ENCODE measurements around the gene ADAMTS8.

Gene ADAMTS8

DNA sequence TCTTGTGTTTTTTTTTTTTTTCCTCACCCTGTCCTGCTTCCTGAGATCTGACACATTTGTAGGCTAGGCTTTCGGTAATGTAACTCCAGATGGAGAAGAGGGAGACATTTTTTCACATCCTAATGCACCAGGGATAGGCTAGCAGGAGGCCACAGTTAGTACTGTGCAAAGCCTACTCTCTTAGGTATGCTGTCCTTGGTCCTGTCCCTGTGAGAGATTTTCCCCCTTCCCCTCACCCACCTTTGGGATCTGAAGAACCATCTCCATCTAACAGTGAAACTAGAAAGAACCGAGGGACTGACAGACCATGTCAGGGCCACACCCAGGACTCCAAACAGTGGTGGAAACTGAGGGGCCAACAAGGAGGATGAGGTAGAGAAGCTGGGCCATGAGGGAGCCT lies 29.2 kb downstream of the ADAMTS8 start:
- DNase-seq (ENCODE audit: low read depth in 2 of 2) = no peak

DNA sequence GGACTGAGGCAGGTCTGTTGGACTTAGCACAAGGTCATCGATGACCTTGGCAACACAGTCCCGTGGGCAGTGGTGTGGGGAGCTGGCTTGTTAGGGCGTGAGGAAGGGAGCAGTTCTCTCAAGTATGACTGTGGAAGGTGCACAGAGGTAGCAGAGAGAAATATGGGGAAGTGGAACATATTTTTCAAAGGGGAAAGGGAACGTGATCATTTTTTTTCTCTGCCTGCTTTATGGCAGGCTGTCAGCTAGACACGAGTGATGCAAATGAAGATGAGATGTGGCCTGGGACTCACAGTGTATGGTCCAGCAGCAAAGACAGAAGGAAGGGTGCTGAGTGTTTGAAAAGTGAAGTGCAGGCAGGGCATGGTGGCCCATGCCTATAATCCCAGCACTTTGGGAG lies 30.6 kb downstream of the ADAMTS8 start:
- no peak for DNase-seq (ENCODE audit: low read depth in 2 of 2)

DNA sequence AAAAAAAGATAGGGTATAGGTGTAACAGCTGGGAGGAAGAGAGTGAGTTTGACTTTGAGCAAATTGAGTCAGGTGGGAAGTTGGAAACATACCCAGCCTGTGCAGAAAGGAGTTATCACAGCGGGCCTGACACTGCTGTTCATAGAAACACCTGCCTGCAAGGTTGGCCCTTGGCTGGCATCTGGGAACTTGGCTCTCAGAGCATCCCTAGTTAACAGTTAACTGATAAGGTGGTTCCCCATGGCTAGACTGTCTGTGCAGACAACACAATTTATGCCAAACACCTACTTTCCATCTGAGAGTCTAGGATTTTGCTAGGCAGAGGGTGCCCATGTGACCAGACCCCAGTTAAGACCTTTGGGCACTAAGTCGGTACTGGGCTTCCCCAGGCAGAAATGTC lies 31.4 kb downstream of the ADAMTS8 start:
- no peak for DNase-seq (ENCODE audit: low read depth in 2 of 2)

DNA sequence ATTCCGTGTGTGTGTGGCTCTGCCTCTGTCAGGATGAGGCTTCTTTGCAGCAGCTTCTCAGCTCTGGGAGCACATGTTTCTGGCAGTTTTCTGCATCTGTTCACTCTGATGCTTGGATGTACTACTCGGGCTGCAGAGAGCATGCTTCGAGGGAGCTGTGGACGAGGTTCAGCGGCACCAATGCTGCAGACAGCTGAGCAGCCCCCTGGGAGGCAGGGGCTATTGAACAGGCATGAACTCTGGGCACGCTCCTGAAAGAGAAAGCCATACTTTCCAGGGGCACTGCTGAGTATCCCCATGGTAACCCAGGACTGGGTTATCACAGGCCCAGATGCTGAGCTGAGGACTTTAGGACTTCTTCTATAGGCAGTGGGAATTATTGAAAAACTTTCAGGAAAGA lies 33.8 kb downstream of the ADAMTS8 start:
- no peak for DNase-seq (ENCODE audit: low read depth in 2 of 2)

DNA sequence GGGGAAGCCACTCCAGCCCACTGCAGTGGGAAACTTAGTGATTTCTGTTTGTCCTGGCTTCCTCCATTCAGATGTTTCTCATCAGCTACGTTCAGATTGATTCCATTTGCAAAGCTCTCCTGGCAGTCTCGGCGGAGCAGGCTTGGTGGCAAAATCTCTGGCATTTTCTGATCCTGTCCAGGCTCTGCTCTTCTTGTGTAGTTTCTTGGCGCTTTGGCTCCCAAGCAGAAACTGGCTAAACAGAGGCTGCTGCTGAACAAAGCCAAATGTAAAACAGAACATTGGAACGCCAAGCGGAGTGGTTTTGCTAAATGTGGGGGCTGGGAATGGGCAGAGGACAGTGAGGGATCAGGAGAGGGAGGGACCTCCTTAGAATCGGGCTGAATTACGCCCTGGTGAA lies 36.7 kb downstream of the ADAMTS8 start:
- no peak for DNase-seq (ENCODE audit: low read depth in 2 of 2)

DNA sequence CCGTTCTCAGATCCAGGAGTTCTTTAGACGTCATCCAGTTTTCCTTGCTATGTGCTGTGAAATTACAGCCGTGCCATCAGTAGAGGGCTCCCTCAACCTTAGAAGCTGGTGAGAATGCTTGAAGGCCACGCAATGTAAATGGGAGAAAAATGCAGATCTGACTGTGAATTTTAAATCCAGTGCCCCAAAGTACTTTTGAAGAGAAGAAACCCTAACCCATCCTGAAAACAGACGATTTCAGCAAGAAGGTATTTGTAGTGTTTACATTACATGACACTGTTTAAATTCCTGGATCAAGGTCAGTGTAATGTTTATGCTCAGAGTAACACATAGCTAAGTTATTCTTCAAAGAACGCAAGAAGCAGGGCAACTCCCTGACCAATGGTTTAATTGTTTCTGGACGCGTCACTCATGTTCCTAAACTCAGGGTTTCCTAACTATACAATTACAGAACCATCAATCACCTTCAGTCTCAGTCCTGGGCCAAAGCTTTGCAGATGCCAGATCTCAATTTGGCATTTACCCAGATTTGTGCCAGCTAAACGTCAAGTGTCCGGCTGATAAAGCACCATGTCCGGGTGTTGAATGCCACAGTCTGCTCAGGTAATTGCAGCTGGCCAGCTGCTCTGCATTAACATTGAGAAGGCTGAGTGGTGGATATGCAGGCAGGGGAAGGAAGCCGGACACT lies 38.2 kb downstream of the ADAMTS8 start:
- peak in 1 of 2 experiments; percentile 40 for DNase-seq (ENCODE audit: low read depth in 2 of 2)

DNA sequence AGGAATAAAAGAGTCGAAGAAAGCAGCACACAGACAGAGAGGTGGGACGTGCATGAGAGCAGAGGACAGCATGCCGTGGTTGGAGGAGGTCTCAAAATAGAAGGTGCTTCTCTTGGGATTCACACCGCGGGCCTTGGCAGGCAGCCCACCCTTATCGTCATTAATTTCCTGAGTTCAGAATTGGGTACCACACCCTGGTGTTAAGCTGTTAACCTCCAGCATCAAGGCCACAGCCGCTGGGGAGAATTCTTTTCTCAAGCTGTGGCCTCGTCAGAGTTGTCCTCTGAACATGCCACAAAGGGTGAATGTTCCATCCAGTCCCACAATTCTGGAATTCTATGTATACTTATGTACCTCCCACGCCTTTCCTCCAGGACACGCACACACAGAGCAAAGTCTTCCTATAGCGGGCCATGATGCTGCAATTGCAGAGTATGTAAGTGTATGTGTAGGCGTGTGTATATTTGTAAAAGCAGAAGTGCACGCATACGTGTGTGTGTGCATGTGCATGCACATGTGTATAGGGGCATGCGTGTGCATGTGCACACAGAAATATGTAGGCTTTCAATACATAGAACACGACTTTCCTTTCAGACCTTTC lies 39.0 kb downstream of the ADAMTS8 start:
- no peak for DNase-seq (ENCODE audit: low read depth in 2 of 2)

DNA sequence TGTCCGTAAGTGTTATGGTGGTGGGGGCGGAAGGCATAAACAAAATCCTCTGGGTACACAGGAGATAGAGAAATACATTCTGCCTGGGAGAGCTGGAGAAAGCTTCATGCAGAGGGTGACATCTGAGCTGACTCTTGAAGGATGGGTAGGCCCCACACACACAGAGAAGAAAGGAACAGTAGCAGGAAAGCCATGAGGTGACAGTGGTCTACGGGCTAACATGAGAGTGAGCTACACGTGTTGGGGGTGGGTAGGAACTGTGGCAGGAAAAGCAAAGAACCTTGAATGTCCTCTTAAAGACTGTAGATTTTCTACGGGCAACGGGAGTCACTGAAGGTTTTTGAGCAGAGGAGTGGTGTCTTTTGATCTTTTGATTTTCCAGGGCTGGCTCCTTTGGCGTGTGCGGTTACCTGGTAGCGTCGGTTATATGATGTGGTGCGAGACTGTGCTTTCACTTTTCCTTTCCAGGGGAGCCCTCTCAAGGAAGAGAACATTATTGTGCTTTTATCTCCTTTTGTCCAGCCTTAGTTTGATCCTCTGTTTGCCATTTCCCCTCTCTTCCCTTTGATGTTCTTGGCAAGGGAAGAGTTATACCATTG lies 39.7 kb downstream of the ADAMTS8 start:
- DNase-seq (ENCODE audit: low read depth in 2 of 2) = no peak

DNA sequence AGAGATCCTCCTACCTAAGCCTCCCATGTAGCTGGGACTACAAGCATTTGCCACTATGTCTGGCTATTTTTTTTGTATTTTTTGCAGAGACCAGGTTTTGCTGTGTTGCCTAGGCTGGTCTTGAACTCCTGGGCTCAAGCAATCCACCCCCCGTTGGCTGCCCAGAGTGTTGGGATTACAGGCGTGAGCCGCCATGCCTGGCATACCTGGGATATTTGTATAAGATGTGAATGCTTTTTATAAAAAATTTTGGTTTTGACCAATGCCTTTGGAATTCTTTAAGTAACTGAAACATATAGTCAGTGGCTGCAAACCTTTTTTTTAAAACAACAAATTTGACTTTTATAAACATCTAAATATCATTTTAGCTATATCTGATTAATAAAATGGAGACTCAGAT lies 42.4 kb downstream of the ADAMTS8 start:
- DNase-seq (ENCODE audit: low read depth in 2 of 2) = no peak

DNA sequence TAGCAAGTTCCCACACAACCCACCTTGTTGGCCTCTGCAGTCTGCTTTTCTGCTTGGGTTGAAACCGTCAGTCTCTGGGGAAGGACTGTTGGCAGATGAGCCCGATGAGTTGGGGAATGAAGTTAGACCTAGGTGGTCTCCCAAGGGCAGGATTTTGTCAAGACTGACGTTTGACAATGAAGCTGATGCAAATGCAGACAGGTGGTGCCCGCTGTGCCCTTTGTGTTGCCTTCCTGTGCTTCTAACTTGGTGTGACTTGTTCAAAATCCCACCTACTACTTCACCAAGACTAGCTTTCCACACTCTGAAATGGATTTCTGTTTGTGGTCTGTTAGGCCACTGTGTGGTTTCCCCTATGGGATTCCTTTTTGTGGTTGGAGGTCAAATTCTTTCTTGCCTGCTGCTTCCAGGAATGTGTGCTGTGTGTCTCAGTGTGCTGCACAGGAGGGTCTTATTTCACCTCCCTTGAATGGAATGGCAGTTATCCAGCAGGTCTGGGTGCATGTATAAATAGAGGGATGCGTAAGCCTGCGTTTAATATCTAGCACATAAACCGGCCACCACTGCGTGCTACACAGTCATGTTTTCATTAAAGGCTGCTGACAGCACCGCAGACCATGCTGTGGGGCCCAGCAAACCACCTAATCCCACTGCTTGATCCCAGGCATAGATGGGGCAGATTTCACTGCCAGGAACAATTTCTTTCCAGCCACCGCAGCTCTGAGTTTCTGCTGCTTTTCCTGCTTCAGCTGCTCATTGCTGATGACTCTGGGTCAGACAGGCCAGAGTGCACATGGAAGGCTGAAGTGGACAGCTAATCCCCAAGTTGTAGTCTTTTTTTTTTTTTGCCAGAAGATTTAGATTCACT lies 44.8 kb downstream of the ADAMTS8 start:
- peak; percentile 100 for DNase-seq (ENCODE audit: low read depth in 2 of 2)

DNA sequence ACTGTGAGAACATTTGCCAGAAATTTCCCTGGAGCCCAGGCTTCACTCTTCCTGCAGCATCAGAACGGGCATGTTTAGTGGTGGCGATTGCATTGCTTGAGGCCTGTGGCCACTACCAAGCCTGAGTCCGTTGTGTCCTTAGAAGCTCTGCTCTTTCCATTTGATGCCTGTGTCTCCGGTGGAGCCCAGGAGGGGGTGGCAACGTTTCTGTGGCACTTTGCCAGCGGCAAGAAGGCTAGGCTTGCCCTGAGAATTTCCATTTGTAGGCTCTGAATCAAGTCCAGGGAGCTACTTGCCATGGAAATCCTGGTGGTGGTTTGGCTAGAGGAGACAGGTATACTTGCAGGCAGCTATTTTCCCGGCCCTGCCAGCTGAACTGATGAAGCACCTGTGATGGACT lies 47.1 kb downstream of the ADAMTS8 start:
- no peak for DNase-seq (ENCODE audit: low read depth in 2 of 2)

DNA sequence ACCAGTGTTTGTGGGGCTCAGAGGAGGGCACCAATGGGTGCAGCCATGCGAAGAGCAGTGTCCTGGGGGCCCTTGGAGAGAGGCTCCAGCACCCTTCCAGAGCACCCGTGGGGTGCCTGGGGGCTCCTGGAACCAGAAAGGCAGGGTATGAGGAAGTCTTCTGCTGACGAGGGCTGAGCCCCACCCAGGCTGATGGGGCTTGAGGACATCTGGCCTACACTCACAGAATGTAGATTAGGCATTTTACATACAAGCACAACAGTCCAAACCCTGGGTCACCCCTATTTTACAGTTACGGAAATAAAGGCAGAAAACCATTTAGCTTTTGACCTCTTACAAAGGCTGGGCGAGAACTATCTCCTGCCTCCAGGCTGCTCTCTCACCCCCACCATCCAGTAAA lies 47.6 kb downstream of the ADAMTS8 start:
- no peak for DNase-seq (ENCODE audit: low read depth in 2 of 2)

DNA sequence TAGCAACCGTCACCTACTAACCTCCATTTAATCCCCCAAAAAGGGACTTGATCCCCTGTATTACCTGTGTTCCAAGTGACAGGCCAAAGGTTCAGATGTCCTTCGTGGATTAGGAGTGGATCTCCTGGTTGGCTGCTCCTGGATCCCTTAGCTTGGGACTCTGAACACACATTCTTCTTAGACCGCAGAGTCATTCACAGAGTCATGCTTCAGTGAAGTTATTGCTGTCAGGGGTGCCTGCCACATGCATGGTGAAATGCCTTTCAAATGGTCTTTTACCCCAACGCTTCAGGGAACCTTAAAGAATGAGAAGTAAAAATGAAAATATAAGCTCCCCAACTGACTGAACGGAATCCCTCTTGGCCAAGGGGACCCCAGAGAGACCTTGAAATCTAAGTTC lies 49.1 kb downstream of the ADAMTS8 start:
- DNase-seq (ENCODE audit: low read depth in 2 of 2) = no peak

DNA sequence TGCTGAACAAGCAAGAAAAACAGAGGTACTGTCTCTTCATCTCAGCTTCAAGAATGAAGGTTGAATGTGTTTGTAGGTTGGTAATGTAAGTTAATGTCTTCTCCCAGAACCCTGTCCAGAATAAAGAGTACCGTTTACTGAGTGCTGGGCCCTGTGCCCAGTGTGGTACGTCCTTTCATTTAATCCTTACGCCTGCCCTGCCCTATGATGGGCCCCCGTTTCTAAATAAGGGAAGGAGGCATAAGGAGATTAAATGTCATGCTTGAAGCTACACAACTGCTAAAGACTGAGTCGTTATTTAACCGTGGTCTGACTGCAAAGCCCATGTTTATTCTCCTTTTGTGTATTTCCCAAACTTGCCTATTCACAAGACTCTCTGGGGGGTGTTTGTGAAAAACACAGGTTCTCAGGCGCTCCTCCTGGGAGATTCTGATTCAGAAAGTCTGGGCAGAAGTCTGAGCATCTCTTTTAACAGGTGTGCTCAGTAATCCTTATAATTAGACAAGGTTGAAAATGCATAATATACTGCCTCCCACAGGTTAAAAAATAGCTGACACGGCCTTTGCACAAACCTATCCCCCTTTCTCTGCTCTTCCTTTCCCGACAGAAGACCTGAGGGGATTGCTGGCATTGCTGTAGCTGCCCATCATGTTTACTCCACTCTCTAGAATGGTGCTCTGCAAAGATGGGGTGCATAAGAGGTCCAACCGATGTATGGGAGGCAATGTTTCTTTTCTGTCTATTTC lies 57.4 kb downstream of the ADAMTS8 start:
- no peak for DNase-seq (ENCODE audit: low read depth in 2 of 2)

DNA sequence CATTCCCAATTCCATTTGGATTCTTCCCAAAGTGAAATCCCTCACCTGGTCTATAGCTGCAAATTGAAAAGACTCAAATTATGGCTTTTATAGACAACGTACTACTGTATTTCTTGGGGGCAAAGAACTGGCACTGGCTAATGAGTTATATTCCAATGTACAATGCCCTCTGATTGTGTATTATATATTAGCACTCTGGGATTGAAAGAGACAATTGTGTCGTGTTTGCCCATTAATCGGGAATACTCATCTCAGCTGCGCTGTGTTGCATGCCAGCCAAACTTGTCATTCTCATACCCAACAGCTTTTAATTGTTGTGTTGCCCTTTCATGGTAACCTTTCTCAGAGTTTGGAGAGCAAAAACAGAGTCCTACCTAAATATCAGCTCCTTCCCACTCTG lies 58.7 kb downstream of the ADAMTS8 start:
- DNase-seq (ENCODE audit: low read depth in 2 of 2) = no peak

DNA sequence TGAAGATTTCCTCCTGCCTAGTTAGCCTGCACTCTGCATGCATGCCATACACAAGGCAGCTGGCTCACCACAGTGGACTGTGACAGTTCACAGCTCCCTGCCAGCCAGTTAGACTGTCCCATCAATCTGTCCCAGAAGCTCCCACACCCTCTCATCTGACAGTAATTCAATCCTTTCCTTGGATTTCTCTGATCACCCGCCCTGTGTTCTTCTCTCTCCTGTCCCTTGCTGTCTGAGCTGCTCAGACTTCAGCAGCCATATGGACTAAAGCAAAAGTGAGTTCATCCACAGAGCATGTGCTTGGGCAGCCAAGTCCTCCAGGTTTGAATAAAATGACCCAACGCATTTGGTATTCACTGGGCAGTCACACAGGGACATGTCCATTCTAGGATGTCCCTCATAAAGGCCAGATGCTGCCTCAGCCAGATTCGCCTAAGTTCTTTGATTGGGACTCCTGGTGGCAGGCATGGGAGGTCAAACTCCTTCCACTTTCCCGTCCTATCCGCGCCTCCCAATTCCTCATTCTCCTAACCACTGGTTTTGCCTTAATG lies 59.2 kb downstream of the ADAMTS8 start:
- no peak for DNase-seq (ENCODE audit: low read depth in 2 of 2)

DNA sequence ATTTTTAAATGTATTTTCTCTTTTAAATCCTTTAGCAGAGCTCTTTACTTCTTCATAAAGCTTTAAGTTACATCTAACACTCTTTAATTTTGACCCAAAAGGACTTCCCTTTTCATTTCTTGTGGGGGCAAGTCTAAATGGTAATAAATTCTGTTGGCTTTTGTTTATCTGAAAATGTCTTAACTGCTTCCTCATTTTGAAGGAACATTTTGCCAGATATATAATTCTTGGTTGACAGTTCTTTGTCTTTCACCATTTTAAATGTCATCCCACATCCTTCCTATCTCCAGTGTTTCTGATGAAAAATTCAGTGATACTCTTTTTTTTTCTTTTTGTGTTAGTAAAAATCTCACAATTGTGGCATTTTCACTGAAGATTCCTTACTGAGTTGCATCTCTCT lies 69.0 kb downstream of the ADAMTS8 start:
- DNase-seq (ENCODE audit: low read depth in 2 of 2) = no peak

DNA sequence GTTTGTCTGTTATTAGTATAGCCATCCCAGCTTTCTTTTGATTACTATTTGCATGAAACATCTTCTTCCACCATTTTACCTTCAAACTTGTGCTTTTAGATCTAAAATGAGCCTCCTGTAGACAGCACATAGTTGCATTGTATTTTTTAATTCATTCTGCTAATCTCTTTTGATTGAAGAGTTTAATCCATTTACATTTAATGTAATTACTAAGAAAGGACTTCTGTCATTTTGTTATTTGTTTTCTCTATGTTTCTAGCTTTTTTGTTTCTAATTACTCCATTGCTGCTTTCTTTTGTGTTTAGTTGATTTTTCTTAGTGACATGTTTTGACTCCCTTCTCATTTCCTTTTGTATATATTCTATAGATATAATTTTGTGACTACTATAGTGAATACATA lies 70.0 kb downstream of the ADAMTS8 start:
- no peak for DNase-seq (ENCODE audit: low read depth in 2 of 2)

Measured in fibroblast of skin of left quadriceps (primary cell).